ACC112 (cell line): ENCODE measurements around the gene GSG1L.

Experiments used
- H2AFZ ChIP-seq: fragments of 200-600 bp; sonication (generic); one replicate; pipeline ENCODE4 v1.6.0; 2017; ENCODE audit warnings: antibody characterized with exemption, low read length; ENCODE audit not compliant: unreplicated experiment
- H3K27ac ChIP-seq: fragments of 200-600 bp; sonication (generic); 2 replicates; pipeline ENCODE4 v1.5.1; 2014; ENCODE audit warnings: low read depth, mild to moderate bottlenecking, antibody characterized with exemption, low read length, moderate library complexity
- H3K27me3 ChIP-seq: fragments of 200-600 bp; sonication (generic); 2 replicates; pipeline ENCODE4 v1.6.1; 2014; ENCODE audit warnings: mild to moderate bottlenecking, antibody characterized with exemption, low read length, moderate library complexity, mixed read lengths; ENCODE audit not compliant: insufficient read depth
- H3K36me3 ChIP-seq: fragments of 200-600 bp; sonication (generic); 2 replicates; pipeline ENCODE4 v1.6.1; 2016; ENCODE audit warnings: mild to moderate bottlenecking, antibody characterized with exemption, low read length, moderate library complexity, mixed read lengths; ENCODE audit not compliant: insufficient read depth
- H3K4me1 ChIP-seq: fragments of 200-600 bp; sonication (generic); one replicate; pipeline ENCODE4 v1.6.1; 2016; ENCODE audit warnings: low read length, mixed read lengths; ENCODE audit not compliant: insufficient read depth, unreplicated experiment, control insufficient read depth
- H3K4me3 ChIP-seq: fragments of 200-600 bp; sonication (generic); 2 replicates; pipeline ENCODE4 v1.5.1; 2014; ENCODE audit warnings: mild to moderate bottlenecking, low read depth, low read length
- H3K79me2 ChIP-seq: fragments of 200-600 bp; sonication (generic); one replicate; pipeline ENCODE4 v1.6.0; 2016; ENCODE audit warnings: low read length; ENCODE audit not compliant: control insufficient read depth, unreplicated experiment, insufficient read depth

Gene GSG1L

DNA sequence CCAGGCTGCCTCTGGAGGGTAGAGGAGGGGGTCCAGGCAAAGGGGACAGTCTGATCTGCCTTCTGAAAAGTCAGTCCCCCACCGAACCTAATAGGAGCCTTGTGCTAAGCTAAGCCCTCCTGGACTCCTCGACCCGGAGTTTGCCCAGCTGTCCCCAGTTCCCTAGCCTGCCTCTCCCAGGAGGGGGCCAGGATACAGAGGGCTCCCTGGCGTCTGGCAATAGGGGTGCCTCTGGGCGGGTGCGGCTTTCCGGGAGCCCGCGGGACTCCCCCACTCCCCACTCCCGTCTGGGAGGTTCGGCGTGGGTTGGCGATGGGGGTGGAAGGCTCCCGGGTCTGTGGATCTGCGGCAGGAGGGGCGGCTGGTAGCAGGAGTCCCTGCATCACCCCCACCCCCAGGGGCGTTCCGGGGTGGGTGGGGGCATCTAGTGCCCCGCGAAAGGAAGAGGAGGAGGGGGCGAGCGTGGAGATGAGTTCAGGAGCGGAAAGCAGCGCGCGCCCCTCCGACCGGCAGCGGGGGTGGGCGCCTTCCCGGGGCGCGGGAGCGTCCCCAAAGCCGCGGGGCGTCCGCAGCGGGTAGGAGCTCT is 1.2 kb downstream of the GSG1L start:
- no peaks in the 10 kb centered on the region for H3K4me1 ChIP-seq
- peaks cover 71% of the 10 kb centered on the region for H3K27me3 ChIP-seq
- H3K27ac ChIP-seq = no peak overlapping the region
- no peak overlapping the region for H3K4me3 ChIP-seq
- H3K36me3 ChIP-seq = no peaks in the 10 kb centered on the region
- no peak overlapping the region for H2AFZ ChIP-seq
- H3K79me2 ChIP-seq = no peaks in the 10 kb centered on the region

DNA sequence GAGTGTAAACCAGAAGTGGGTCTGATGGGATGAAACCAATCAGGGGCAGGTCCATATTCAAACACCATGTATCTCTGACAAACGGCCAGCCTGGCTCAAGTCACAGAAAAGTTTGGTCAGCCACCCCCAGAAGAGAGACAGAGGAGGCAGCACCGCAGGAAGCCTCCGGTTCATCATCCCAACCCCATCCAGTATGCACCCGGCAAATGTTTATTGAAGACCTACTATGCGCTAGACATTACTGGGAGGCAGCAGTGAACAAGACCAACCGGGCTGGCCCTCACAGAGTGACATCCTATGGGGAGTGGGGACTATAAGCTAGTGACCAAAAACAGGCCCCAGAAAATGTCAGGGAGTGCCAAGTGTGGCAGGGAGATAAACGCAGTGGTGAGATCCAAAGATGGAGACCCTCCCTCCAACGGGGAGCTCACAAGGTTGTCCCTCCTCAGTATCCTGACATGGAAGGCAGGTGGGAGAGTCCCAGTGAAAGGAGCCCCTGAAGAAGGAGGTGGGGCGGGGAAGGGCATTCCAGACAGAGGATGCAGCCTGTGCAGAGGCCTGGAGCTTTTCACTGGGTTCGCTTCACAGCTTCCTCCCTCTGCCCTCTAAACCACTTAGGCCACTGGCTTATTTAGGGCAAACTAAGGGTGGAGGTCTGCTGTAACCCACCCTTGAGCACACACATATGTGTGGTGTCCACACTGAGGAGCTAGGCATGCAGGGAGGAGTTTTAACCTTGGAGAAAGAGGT is 2.0 kb downstream of the GSG1L start:
- Histone ChIP-seq H3K27me3 (peaks cover 79% of the 10 kb centered on the region), H3K4me3 (no peak overlapping the region)

DNA sequence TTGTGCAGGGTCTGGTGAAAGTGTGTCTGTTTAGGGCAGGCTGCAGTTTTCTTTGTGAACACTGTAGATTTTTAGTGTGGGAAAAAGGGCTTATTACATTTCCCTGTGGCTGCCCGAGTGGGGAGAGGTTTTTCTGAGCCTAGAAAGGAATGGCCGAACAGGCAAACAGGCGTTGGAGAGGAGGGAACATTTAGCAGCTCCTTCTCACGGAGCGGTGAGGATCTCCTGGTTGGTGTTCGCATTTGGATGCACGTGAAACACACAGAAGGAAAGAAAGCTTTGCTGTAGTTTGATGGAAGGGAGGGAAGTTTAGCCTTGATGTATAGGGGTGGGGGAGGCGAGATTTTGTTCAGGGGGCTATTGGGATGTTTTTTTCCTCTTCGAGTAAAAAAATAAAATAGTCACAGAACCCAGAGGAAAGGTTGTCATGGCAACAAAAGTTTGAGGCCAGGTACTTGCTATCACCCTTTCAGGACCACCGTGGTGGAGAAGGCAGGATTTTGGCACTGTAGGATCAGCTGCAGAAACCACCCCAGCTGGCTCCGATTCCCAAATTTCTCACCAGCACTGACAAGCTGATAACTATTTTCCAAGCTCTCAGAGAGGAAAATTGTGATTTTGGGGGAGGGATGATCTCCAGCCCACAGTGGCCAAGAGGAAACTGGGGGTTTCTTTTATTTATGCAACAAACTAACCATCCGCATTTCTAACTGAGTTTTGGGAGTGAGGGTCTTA is 3.5 kb downstream of the GSG1L start:
- Histone ChIP-seq H3K4me3 (no peak overlapping the region), H3K27me3 (peaks cover 78% of the 10 kb centered on the region), H3K4me1 (no peaks in the 10 kb centered on the region), H3K27ac (no peak overlapping the region), H3K36me3 (no peaks in the 10 kb centered on the region), H3K79me2 (no peaks in the 10 kb centered on the region), H2AFZ (no peak overlapping the region)

More for the DNA sequence above, 2.0 kb downstream of the GSG1L start:
- Histone ChIP-seq H3K27ac (no peak overlapping the region), H2AFZ (no peak overlapping the region), H3K79me2 (no peaks in the 10 kb centered on the region), H3K4me1 (no peaks in the 10 kb centered on the region), H3K36me3 (no peaks in the 10 kb centered on the region)

DNA sequence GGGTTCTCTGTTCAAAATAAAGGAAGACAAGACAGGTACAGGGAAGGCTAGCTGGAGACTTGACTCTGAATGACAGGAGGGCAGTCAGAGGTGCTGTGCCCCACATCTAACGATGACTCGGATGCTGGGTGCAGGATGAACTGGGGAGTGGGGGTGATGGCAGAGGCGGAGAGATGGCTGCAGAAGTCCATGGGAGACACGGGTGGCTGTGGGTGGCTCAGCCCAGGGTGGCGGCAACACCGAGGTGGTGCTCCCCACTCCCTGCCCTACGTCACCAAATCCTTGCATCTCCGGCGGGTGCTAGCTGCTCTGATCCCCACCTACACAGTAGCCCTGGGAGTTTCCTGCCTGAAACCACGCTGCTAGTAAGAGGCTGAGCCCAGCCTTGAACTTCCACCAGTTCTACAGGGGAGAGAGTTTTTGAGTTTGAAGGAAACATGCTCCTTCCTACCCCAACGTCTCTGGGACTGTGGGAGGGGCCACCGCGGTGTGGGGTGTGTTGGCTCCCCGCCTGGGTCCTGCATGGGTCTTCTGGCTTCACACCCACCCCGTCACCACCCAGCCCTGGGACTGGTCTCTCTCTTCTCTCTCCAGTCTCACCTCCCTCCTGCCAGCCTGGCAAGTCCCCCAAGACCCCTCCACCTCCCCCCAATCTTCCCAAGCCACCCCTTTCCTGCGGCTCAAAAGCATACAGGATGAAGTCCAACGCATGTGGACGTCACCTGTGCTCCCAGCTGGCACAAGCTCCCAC is 4.5 kb downstream of the GSG1L start:
- Histone ChIP-seq H3K36me3 (no peaks in the 10 kb centered on the region), H3K27ac (no peak overlapping the region), H3K27me3 (peaks cover 76% of the 10 kb centered on the region)

DNA sequence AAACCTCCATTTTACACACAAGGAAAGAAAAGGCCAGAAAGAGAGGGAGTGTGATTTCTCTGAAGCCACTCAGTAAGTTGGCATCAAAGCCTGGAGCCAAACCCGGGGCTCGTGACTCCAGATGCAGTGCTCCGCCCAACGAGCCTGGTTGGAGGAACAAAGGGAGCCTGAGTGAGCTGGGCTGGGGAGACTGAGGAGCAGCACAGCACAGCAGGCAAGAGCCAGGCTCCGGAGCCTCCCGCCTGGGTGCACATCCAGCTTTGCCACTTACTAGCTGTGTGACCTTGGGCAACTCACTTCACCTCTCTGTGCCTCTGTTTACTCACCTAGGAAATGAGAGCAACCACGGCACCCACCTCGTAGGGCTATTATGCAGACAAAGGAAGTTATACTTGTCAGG is 5.6 kb downstream of the GSG1L start:
- H2AFZ ChIP-seq = no peak overlapping the region
- no peaks in the 10 kb centered on the region for H3K36me3 ChIP-seq
- no peak overlapping the region for H3K4me3 ChIP-seq
- H3K4me1 ChIP-seq = no peaks in the 10 kb centered on the region
- peaks cover 77% of the 10 kb centered on the region for H3K27me3 ChIP-seq
- no peaks in the 10 kb centered on the region for H3K79me2 ChIP-seq
- no peak overlapping the region for H3K27ac ChIP-seq

More for the DNA sequence above, 4.5 kb downstream of the GSG1L start:
- Histone ChIP-seq H3K79me2 (no peaks in the 10 kb centered on the region), H3K4me3 (no peak overlapping the region), H2AFZ (no peak overlapping the region), H3K4me1 (no peaks in the 10 kb centered on the region)

DNA sequence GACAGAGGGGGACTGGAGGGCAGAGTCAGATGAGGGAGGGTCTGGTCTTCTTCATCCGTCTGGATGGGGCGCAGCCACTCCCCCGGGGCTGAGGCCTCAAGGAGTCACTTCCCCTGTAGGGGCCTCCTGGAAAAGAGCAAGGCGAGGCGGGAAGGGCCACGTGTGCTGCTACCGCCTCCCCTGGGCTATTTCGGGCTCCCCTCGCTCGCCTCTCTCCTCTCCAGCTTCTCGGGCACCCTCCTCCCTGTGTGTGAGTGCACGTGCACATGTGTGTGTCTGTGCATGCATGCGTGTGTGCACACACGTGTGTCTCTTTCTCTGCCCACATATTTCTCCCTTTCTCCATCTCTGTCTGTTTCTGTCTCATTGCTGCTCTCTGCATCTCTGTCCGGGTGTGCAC is 10.1 kb downstream of the GSG1L start:
- no peak overlapping the region for H3K27ac ChIP-seq
- H2AFZ ChIP-seq = no peak overlapping the region
- H3K36me3 ChIP-seq = no peaks in the 10 kb centered on the region
- peaks cover 60% of the 10 kb centered on the region for H3K27me3 ChIP-seq
- H3K4me1 ChIP-seq = no peaks in the 10 kb centered on the region
- H3K79me2 ChIP-seq = no peaks in the 10 kb centered on the region
- no peak overlapping the region for H3K4me3 ChIP-seq

DNA sequence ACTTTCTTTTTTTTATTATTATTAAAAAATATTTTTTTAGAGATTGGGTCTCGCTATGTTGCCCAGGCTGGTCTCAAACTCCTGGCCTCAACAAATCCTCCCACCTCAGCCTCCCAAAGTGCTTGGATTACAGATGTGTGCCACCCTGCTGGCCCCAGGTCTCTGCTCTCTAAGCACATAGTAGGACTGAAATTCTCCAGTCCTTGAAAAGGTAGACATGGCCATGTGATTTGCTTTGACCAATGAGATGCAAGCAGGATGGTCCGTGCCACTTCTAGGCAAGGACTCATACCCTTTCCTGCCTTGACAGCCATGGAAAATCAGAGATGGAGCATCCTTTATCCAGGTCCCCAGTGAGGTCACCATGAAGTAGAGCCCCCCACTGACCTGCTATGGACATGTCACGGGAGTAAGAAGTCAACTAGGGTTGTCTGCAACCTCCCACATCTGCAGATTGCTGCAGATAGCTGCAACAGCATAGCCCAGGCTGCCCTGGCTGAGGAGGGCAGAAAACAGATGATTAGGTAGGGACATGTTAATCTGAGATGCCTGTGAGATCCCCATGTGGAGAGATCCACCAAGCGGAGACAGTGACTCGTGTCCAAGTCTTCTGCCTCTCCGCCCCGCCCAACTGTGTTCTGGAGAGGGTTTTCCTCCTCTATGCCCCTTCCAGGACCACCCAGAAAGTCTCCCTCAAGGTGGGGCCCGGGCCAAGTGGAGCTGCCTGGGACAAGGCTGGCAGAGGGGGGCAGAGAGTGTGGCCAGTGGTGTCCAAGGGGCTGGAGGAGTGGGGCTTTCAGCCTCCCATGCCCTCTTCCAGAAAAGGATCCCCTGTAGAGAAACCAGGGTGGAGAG is 11.0 kb downstream of the GSG1L start:
- H3K4me1 ChIP-seq = no peaks in the 10 kb centered on the region
- H3K36me3 ChIP-seq = no peaks in the 10 kb centered on the region
- H3K27me3 ChIP-seq = peaks cover 57% of the 10 kb centered on the region
- no peak overlapping the region for H3K4me3 ChIP-seq
- no peak overlapping the region for H3K27ac ChIP-seq
- no peaks in the 10 kb centered on the region for H3K79me2 ChIP-seq
- no peak overlapping the region for H2AFZ ChIP-seq

DNA sequence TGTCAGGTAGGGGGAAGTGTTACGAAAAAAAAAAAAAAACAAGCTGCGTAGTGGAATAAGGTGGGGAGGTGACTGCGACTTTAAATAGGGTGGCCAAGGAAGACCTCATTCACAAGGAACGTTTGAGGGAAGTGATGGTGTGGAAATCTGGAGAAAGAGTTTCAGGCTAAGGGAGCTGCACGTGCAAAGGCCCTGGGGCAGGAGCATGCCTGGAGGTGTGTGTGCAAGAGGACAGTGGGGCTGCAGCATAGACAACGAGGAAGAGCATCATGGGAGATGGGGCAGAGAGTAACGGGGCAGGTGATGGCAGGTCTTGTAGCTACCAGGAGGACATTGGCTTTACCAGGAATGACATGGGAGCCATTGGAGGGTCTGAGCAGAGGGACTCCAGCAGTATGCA is 12.0 kb downstream of the GSG1L start:
- H3K4me1 ChIP-seq = no peaks in the 10 kb centered on the region
- H3K79me2 ChIP-seq = no peaks in the 10 kb centered on the region
- no peak overlapping the region for H3K27ac ChIP-seq
- H3K4me3 ChIP-seq = no peak overlapping the region
- H3K27me3 ChIP-seq = peaks cover 54% of the 10 kb centered on the region
- no peaks in the 10 kb centered on the region for H3K36me3 ChIP-seq
- H2AFZ ChIP-seq = no peak overlapping the region

DNA sequence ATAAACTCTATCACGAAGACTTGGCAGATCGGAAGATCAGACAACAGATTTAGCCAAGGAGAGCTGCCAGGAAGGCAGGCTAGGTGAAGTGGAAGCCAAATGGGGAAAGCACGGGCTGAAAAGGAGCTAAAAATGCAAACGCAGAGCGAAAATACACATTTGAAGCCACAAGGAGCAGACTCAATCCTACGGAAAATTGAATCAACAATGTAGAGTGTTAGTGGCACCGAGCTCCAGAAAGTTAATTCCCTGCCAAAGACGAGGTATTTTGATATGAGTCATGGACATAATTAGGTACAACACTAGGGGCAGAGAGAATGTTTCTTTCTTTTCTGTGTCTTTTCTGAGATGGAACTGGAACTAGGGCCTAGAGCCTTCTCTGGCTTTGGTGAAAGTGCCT is 20.7 kb downstream of the GSG1L start:
- H3K4me3 ChIP-seq = no peak overlapping the region
- no peaks in the 10 kb centered on the region for H3K36me3 ChIP-seq
- peaks cover 55% of the 10 kb centered on the region for H3K27me3 ChIP-seq
- no peak overlapping the region for H3K27ac ChIP-seq
- H3K79me2 ChIP-seq = no peaks in the 10 kb centered on the region
- peaks cover 2% of the 10 kb centered on the region for H3K4me1 ChIP-seq
- no peak overlapping the region for H2AFZ ChIP-seq

DNA sequence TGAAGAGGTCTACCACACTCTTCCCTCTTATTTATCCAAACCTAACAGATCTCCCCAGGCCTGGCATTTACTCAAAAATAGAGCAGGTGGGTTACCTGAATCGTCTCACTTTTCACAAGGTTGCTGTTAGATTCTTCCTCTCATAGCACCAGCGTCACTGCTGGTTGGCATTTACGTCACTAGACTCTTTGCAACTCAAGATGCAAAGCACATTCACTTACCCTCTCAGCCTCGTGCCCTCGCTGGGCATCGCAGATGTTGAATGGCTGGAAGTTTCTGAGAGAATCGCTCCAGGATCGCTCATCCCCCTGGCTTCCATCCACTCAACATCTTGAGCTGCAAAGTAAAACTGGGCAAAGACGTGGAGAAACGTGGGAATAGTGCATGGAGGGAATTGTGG is 21.9 kb downstream of the GSG1L start:
- no peaks in the 10 kb centered on the region for H3K36me3 ChIP-seq
- no peak overlapping the region for H3K4me3 ChIP-seq
- H3K4me1 ChIP-seq = peaks cover 2% of the 10 kb centered on the region
- H3K27ac ChIP-seq = no peak overlapping the region
- no peaks in the 10 kb centered on the region for H3K79me2 ChIP-seq
- H3K27me3 ChIP-seq = peaks cover 56% of the 10 kb centered on the region
- H2AFZ ChIP-seq = no peak overlapping the region
